NCI-H69 (cell line): ENCODE data around the gene CDK13.
A peak's percentile ranks its signal among the peaks of the same experiment; 100 is the strongest.

Experiments used
- DNase-seq: peaks from one replicate; lab custom pipeline; 2025; lab: John Stamatoyannopoulos, UW

CDK13 gene

GRCh38 chr7:40008223-40008815, 58.3 kb downstream of the CDK13 start:
- no peak for DNase-seq

DNA sequence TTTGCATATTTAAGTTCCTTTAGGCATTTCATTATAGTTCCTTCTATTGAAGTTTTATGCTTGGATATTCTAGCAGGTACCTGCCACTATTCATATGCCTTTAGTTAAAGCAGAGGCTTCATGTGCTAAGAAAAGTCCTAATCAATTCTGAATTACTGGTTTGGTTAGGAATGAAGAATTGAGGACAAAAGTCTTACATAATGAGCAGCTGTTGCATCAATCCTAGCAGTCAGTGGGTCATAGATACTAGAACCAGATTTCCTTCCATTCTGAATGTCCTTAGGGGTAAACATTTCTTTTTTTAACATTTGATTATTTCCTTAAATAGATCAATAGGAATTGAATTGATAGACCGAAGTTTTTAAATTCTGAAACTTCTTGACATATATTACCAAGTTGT, 59.2 kb downstream of the CDK13 start:
- no peak for DNase-seq

GRCh38 chr7:40014376-40014775, 64.3 kb downstream of the CDK13 start:
- no peak for DNase-seq

- peak; percentile 15 for DNase-seq
Measured at GRCh38 chr7:40015790-40016296, 65.8 kb downstream of the CDK13 start.

GRCh38 chr7:40019558-40019957, 69.5 kb downstream of the CDK13 start:
- no peak for DNase-seq

GRCh38 chr7:40024048-40024447, 74.0 kb downstream of the CDK13 start:
- no peak for DNase-seq

DNA sequence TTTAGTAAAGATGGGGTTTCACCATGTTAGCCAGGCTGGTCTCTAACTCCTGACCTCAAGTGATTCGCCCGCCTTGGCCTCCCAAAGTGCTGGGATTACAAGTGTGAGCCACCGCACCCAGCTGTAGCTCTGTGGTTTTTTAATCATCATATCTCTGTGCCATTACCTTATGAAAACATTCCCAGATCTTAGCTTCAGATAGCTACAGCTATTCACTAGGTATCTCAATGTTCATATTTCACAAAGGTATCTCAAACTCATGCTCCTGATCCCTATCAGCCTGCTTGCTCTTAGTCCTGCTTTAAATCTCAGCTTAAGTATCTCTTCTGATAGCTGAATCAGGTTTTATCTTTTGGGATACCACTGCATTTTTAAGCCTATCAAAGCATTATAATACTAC, 74.8 kb downstream of the CDK13 start:
- DNase-seq = no peak

GRCh38 chr7:40027545-40027944, 77.5 kb downstream of the CDK13 start:
- no peak for DNase-seq

- DNase-seq = no peak
Measured at GRCh38 chr7:40033826-40034225, 83.8 kb downstream of the CDK13 start.

DNA sequence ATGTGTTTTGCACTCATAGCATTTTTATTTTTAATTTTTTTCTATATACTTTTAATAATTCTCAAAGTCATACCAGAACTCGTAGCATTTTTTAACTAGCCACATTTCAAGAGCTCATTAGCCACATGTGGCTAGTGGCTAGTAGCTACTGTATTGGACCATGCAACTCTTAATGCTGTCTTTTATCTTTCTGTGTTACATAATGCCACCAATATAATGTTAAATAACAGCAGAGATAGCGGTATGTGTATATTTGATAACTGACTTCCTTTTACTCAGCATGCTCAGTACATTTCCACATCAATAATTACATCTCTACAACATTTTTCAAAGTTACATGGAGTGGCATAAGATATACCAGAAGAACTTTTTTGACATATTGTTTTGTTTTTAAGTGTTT, 91.4 kb downstream of the CDK13 start:
- no peak for DNase-seq

DNA sequence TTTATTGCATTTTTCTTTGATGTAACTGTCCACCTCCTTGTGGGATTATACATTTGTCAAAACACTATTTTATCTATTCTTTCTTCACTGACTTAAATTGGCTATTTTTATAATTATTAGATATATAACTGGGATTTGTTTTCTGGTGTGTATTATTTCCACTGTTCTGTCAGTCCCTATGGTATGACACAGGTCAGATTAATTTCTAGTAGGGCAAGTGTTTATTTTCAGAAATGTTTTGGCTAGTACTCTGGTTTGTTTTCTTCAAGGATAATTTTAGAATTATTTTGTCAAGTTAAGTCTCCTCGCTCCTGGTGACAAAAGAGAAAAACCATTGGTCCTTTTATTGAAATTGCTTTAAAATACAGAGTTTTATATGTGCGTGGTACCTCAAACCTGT, 93.1 kb downstream of the CDK13 start:
- DNase-seq = no peak

- no peak for DNase-seq
Measured at GRCh38 chr7:40047661-40048060, 97.6 kb downstream of the CDK13 start.

- DNase-seq = peak; percentile 41
Measured at GRCh38 chr7:40057292-40057691, 107.2 kb downstream of the CDK13 start.

GRCh38 chr7:40058026-40058425, 108.0 kb downstream of the CDK13 start:
- DNase-seq = no peak

- no peak for DNase-seq
Measured at GRCh38 chr7:40058636-40059035, 108.6 kb downstream of the CDK13 start.

DNA sequence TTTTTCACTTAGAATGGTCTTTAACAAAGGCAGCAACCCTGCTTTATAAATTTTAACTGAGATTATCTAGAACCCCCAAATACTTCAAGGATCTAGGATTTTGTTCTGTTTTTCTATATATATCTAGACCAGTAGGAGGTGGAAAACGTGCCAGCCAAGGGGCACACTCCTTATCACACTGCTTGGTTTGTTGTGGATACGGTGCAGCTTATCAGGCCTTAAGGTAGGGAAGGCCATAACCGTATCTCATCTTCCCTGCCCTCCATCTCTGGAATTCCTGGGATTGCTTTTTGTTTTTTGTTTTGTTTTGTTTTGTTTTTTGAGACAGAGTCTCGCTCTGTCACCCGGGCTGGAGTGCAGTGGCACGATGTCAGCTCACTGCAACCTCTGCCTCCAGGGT, 109.0 kb downstream of the CDK13 start:
- DNase-seq = no peak

DNA sequence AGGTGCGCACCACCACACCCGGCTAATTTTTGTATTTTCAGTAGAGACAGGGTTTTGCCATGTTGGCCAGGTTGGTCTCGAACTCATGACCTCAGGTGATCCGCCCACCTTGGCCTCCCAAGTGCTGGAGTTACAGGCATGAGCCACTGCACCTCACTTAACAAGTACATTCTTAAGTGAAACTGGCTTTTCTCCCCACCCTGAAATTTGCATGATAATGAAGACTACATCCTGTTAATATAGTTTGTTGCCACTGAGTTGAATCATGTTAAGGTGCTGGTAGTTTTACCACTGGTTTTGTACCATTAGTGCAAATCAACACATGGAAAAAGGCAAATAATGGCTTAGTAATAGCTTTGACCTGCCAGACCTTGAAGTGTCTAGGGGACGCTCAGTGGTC, 122.2 kb downstream of the CDK13 start:
- DNase-seq = no peak

GRCh38 chr7:40073239-40073638, 123.2 kb downstream of the CDK13 start:
- DNase-seq = no peak

- no peak for DNase-seq
Measured at GRCh38 chr7:40077849-40078248, 127.8 kb downstream of the CDK13 start.

GRCh38 chr7:40092182-40092581, 142.1 kb downstream of the CDK13 start:
- DNase-seq = no peak

- no peak for DNase-seq
Measured at GRCh38 chr7:40093631-40094350, 143.7 kb downstream of the CDK13 start.

DNA sequence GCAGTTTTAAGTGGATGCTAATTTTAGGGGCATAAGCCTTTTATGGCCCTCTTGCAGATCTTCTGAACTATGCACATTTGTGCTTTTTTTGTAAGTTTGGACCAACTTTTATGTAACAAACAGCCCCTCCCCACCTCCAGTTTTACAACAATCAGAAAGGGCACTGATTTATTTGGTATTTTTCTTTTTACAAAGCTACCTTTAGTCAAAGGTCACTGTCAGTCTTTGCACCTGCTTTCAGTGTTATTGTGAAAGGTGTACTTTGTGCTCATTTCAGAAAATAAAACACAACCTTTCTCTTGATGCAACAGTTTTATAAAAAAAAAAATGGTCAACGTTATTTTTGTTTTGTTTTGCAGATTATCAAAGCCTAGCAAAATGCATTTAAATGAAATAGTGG, 145.2 kb downstream of the CDK13 start:
- DNase-seq = no peak

DNA sequence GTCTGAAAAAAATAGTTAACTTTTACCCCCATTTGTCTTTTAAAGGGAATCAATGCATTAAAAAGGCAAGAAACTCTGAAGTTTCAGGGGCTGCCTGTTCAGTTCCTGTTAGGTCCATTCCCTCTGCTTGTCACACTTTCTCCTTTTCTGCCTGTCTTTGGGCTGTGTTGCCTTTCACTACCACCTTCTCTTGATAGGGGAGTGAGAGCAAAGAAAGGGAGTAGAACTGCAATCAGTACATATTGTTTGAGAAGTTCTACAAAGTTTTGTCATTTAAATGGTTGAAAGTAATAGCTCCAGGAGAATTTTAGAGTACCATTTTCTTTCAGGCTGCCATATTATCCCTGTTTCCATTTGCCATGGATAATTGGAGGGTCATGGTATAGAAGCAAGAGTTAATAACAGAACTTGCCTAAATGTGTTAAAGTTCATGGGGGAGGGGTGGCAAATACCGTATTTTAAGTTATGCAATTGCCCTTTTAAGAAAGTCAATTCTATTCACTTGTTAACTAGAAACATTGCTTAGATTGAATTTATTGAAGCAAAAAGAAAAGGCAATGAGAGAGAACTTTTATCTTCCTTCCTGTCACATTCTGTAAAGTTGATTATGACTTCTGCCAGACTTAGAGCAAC, 145.8 kb downstream of the CDK13 start:
- no peak for DNase-seq
